NCI-H187 (cell line): ENCODE data around the gene NNT.
"Not testable (repeated sequence)": the region's sequence is repeated elsewhere in the genome, so short reads cannot be mapped to it uniquely, and the experiment has no call there.

Experiments
- DNase-seq, 2 experiments: peaks; one replicate each; lab custom pipeline; 2025; lab: John Stamatoyannopoulos, UW

The NNT gene

DNA sequence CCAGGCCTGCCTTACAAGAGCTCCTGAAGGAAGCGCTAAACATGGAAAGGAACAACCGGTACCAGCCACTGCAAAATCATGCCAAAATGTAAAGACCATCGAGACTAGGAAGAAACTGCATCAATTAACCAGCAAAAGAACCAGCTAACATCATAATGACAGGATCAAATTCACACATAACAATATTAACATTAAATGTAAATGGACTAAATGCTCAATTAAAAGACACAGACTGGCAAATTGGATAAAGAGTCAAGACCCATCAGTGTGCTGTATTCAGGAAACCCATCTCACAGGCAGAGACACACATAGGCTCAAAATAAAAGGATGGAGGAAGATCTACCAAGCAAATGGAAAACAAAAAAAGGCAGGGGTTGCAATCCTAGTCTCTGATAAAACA, 116.8 kb downstream of the NNT start:
- not testable (repeated sequence) for DNase-seq

- DNase-seq: no peak
Measured at GRCh38 chr5:43728581-43728980, 125.6 kb downstream of the NNT start.

- DNase-seq: no peak
Measured at GRCh38 chr5:43729846-43730478, 127.0 kb downstream of the NNT start.

DNA sequence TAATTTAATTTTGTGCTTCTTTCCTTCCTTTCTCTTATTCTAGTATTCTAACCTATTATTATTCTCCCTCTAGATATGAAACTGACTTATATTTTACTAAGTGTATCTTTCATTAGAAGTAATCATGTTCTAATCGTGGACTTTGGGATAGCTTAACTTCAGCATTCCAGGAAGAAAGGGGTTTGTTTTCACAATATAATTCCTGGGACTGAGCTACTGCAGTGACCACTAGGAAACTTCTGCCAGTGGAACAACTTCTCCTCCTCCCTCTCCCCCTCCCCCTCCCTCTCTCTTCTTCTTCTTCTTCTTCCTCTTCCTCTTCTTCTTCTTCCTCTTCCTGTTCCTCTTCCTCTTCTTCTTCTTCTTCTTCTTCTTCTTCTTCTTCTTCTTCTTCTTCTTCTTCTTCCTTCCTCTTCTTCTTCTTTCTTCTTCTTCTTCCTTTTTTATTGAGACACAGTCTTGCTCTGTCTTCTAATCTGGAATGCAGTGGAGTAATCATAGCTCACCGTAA, 127.9 kb downstream of the NNT start:
- no peak for DNase-seq

- no peak for DNase-seq
Measured at GRCh38 chr5:43731573-43731972, 128.6 kb downstream of the NNT start.

GRCh38 chr5:43745923-43746548, 143.1 kb downstream of the NNT start:
- not testable (repeated sequence) for DNase-seq

DNA sequence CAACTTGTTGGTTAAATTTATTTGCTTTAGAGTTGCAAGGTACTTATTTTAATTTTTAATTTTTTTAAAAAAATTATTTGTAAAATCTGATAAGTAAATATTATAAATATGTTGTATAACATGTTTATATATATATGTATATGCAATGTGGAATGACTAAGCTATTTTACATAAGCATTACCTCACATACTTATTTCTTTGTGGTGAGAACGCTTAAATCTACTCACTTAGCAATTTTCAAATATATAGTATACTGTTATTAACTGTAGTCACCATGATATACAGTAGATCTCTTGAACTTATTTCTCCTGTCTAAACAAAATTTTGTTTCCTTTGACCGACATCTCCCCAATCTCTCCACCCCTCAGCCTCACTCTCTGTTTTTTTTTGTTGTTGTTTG, 147.8 kb downstream of the NNT start:
- no peak for DNase-seq

DNA sequence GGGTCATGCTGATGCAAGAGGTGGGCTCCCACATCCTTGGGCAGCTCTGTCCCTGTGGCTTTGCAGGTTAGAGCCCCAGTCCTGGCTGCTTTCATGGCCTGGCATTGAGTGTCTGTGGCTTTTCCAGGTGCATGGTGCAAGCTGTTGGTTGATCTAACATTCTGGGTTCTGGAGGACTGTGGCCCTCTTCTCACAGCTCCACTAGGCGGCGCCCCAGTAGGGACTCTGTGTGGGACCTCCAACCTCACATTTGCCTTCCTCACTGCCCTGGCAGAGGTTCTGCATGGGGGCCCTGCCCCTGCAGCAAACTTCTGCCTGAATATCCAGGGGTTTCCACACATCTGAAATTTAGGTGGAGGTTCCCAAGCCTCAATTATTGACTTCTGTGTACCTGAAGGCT, 150.1 kb downstream of the NNT start:
- no peak for DNase-seq
